Measurements from ENCODE around the gene PUS1. TPM values are rescaled to one million over a fixed set of nuclear protein-coding genes. Genes with fewer than 3 reads are reported as not detected.
"Not testable (repeated sequence)": the region's sequence is repeated elsewhere in the genome, so short reads cannot be mapped to it uniquely, and the experiment has no call there.

Gene PUS1
- total RNA-seq, 4 donors from 2014 or later = 10.9 to 23.6 (median 16.4) TPM

- Histone ChIP-seq H3K27ac (no peak overlapping the region), H3K27me3 (no peaks in the 10 kb centered on the region), H3K9me3 (no peaks in the 10 kb centered on the region), H3K36me3 (peaks cover 18 to 22% of the 10 kb centered on the region in 2 donors), H3K4me1 (peaks cover 4 to 13% of the 10 kb centered on the region in 2 donors), H3K4me3 (replicated peaks in 1 of 3) (no peak overlapping the region)
- TF ChIP-seq POLR2A (IDR thresholded peaks at IDR 0.05) (no peak), CTCF (IDR thresholded peaks at IDR 0.05) (no peak)
- WGBS, 2 donors = 95 to 99% methylated on average over 10 of the region's 10 CpGs
- intact Hi-C loops (cut with DNase I) = no loop called here
- no peak for DNase-seq
Measured at GRCh38 chr12:131981388-131981787, 52.3 kb downstream of the PUS1 start.

- Histone ChIP-seq H3K9me3 (no peaks in the 10 kb centered on the region), H3K4me1 (peaks cover 4 to 13% of the 10 kb centered on the region in 2 donors), H3K4me3 (replicated peaks in 1 of 3) (no peak overlapping the region), H3K27me3 (no peaks in the 10 kb centered on the region), H3K27ac (no peak overlapping the region), H3K36me3 (peaks cover 22 to 28% of the 10 kb centered on the region in 2 donors)
- TF ChIP-seq POLR2A (IDR thresholded peaks at IDR 0.05) (no peak), CTCF (IDR thresholded peaks at IDR 0.05) (no peak)
- WGBS, 2 donors = 64 to 81% methylated on average over 9 to 17 of the region's 17 CpGs
- DNase-seq = no peak
- intact Hi-C loops (cut with DNase I) = no loop called here
Measured at GRCh38 chr12:131982041-131982440, 53.0 kb downstream of the PUS1 start.

- Histone ChIP-seq H3K36me3 (peaks cover 27 to 36% of the 10 kb centered on the region in 2 donors), H3K4me1 (peaks cover 4 to 13% of the 10 kb centered on the region in 2 donors), H3K27ac (peak overlapping the region in 1 of 3 donors; percentile 27), H3K9me3 (no peaks in the 10 kb centered on the region), H3K4me3 (replicated peaks in 1 of 3) (no peak overlapping the region), H3K27me3 (no peaks in the 10 kb centered on the region)
- WGBS, 2 donors = 93 to 96% methylated on average over 6 of the region's 6 CpGs
- no peak for DNase-seq
- intact Hi-C loops (cut with DNase I) = no loop called here
- no peak for TF ChIP-seq POLR2A (IDR thresholded peaks at IDR 0.05)
- no peak for TF ChIP-seq CTCF (IDR thresholded peaks at IDR 0.05)
Measured at GRCh38 chr12:131983026-131983425, 54.0 kb downstream of the PUS1 start.

- no peak for TF ChIP-seq POLR2A (IDR thresholded peaks at IDR 0.05)
- no peak for TF ChIP-seq CTCF (IDR thresholded peaks at IDR 0.05)
- Histone ChIP-seq H3K4me3 (replicated peaks in 1 of 3) (no peak overlapping the region), H3K27ac (peak overlapping the region in 2 of 3 donors; percentile 61 to 62), H3K9me3 (no peaks in the 10 kb centered on the region), H3K4me1 (peaks cover 4 to 13% of the 10 kb centered on the region in 2 donors), H3K27me3 (no peaks in the 10 kb centered on the region), H3K36me3 (peaks cover 30 to 37% of the 10 kb centered on the region in 2 donors)
- DNase-seq = peak; percentile 70
- intact Hi-C loops (cut with DNase I) = no loop called here
- 48 to 64% methylated on average over 6 of the region's 6 CpGs for WGBS, 2 donors
Measured at GRCh38 chr12:131983554-131983953, 54.5 kb downstream of the PUS1 start.

GRCh38 chr12:131984334-131984733 lies 55.3 kb downstream of the PUS1 start:
- intact Hi-C loops (cut with DNase I) = no loop called here
- 88 to 96% methylated on average over 3 of the region's 3 CpGs for WGBS, 2 donors
- Histone ChIP-seq H3K27me3 (no peaks in the 10 kb centered on the region), H3K27ac (peak overlapping the region in 1 of 3 donors; percentile 61), H3K4me1 (peaks cover 4 to 13% of the 10 kb centered on the region in 2 donors), H3K4me3 (replicated peaks in 1 of 3) (no peak overlapping the region), H3K9me3 (no peaks in the 10 kb centered on the region), H3K36me3 (peaks cover 37 to 38% of the 10 kb centered on the region in 2 donors)
- no peak for DNase-seq
- no peak for TF ChIP-seq POLR2A (IDR thresholded peaks at IDR 0.05)
- no peak for TF ChIP-seq CTCF (IDR thresholded peaks at IDR 0.05)

- DNase-seq; H3K4me3 ChIP-seq (replicated peaks in 1 of 3); H3K27ac ChIP-seq; intact Hi-C loops (cut with DNase I); H3K9me3 ChIP-seq; H3K27me3 ChIP-seq: not testable (repeated sequence)
- Histone ChIP-seq H3K4me1 (peaks cover 4 to 13% of the 10 kb centered on the region in 2 donors), H3K36me3 (peaks cover 40 to 48% of the 10 kb centered on the region in 2 donors)
- 91 to 94% methylated on average over 11 of the region's 11 CpGs for WGBS, 2 donors
Measured at GRCh38 chr12:131985510-131985875, 56.4 kb downstream of the PUS1 start.
